HG03097 (cell line): ENCODE results near the gene ALDOA.
"Not testable (repeated sequence)": the region's sequence is repeated elsewhere in the genome, so short reads cannot be mapped to it uniquely, and the experiment has no call there.

Source experiments
- ATAC-seq: cut with Tn5 transposase; IDR thresholded peaks from one replicate; pipeline ENCODE4 v1.9.1; 2021; ENCODE audit not compliant: unreplicated experiment, low FRiP score

ALDOA gene

GRCh38 chr16:30113711-30114333 lies 48.3 kb downstream of the ALDOA start:
- ATAC-seq: no peak

GRCh38 chr16:30114411-30114810 lies 48.9 kb downstream of the ALDOA start:
- no peak for ATAC-seq

- ATAC-seq: not testable (repeated sequence)
These were observed 49.3 kb downstream of the ALDOA start for GRCh38 chr16:30114833-30115232.

- no peak for ATAC-seq
These were observed 49.7 kb downstream of the ALDOA start for GRCh38 chr16:30115238-30115637.

GRCh38 chr16:30116291-30117207 lies 51.0 kb downstream of the ALDOA start:
- ATAC-seq: no peak

- ATAC-seq: no peak
These were observed 52.2 kb downstream of the ALDOA start for GRCh38 chr16:30117768-30118167.

GRCh38 chr16:30119428-30119827 lies 53.9 kb downstream of the ALDOA start:
- ATAC-seq: no peak
